ENCODE data around the gene EEIG1. TPM values are rescaled to one million over a fixed set of nuclear protein-coding genes. Genes with fewer than 3 reads are reported as not detected.

EEIG1 gene
- total RNA-seq, 4 donors from 2014 or later = 7.0 to 22.0 (median 16.3) TPM

DNA sequence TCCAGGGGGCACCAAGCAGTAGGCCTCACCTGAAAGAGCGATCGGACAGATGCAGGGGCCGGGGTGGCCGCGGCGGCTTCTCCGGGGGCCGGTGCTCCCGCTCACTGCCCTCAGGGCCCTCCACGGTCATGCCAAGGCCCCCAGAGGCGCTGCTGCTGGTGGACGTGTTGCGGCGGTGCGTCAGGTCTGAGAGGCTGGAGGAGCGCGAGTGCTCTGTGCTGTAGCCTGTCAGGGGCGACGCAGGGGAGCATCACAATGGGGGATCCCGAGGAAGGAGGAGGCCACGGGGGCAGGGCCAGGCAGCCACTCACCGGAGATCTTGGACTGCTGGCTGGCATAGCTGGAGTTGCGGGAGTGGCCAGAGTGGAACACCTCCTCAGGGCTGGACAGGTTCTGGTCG is 35.5 kb downstream of the EEIG1 start:
- WGBS, 2 donors (ENCODE audit: low coverage in 1 of 2) = 69% methylated on average over 3 of the region's 24 CpGs; no CpG with 5 or more reads in 1 of the 2 donors
- Histone ChIP-seq H3K27ac (peak overlapping the region in 2 of 4 donors; percentile 27 to 43), H3K4me1 (peaks cover 0 to 73% (median 7%) of the 10 kb centered on the region in 3 donors), H3K27me3 (no peaks in the 10 kb centered on the region), H3K36me3 (peaks cover 0 to 59% of the 10 kb centered on the region in 2 donors), H3K4me3 (no peak overlapping the region), H3K9me3 (no peaks in the 10 kb centered on the region)
- ATAC-seq = no peak
- no peak for TF ChIP-seq POLR2AphosphoS5 (IDR thresholded peaks at IDR 0.05)
- TF ChIP-seq EP300 (IDR thresholded peaks at IDR 0.05) = no peak
- no peak for TF ChIP-seq POLR2A (IDR thresholded peaks at IDR 0.05)
- TF ChIP-seq, protein P1, sequence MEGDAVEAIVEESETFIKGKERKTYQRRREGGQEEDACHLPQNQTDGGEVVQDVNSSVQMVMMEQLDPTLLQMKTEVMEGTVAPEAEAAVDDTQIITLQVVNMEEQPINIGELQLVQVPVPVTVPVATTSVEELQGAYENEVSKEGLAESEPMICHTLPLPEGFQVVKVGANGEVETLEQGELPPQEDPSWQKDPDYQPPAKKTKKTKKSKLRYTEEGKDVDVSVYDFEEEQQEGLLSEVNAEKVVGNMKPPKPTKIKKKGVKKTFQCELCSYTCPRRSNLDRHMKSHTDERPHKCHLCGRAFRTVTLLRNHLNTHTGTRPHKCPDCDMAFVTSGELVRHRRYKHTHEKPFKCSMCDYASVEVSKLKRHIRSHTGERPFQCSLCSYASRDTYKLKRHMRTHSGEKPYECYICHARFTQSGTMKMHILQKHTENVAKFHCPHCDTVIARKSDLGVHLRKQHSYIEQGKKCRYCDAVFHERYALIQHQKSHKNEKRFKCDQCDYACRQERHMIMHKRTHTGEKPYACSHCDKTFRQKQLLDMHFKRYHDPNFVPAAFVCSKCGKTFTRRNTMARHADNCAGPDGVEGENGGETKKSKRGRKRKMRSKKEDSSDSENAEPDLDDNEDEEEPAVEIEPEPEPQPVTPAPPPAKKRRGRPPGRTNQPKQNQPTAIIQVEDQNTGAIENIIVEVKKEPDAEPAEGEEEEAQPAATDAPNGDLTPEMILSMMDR (IDR thresholded peaks at IDR 0.05) = no peak

GRCh38 chr9:127944586-127945218 is 36.1 kb downstream of the EEIG1 start:
- Histone ChIP-seq H3K27me3 (no peaks in the 10 kb centered on the region), H3K4me1 (peaks cover 0 to 66% (median 7%) of the 10 kb centered on the region in 3 donors), H3K4me3 (no peak overlapping the region), H3K27ac (peak overlapping the region in 2 of 4 donors; percentile 31 to 58), H3K36me3 (peaks cover 0 to 64% of the 10 kb centered on the region in 2 donors), H3K9me3 (no peaks in the 10 kb centered on the region)
- ATAC-seq = no peak
- WGBS, 2 donors (ENCODE audit: low coverage in 1 of 2) = 78 to 89% methylated on average over 7 to 14 of the region's 38 CpGs
- TF ChIP-seq EP300 (IDR thresholded peaks at IDR 0.05) = no peak

- H3K4me3 ChIP-seq = no peak overlapping the region
- ATAC-seq = peak; percentile 81
- H3K9me3 ChIP-seq = no peaks in the 10 kb centered on the region
- H3K36me3 ChIP-seq = peaks cover 0 to 64% of the 10 kb centered on the region in 2 donors
- no peaks in the 10 kb centered on the region for H3K27me3 ChIP-seq
- H3K27ac ChIP-seq = peak overlapping the region in 3 of 4 donors; percentile 28 to 58 (median 31)
- WGBS, 2 donors (ENCODE audit: low coverage in 1 of 2) = no CpG with 5 or more reads among the region's 13 CpGs
- TF ChIP-seq POLR2AphosphoS5 (IDR thresholded peaks at IDR 0.05) (peak; percentile 31), EP300 (IDR thresholded peaks at IDR 0.05) (no peak)
- TF ChIP-seq, protein P1 (IDR thresholded peaks at IDR 0.05) = peak in 3 of 4 experiments; percentile 96 to 97 (median 96)
- H3K4me1 ChIP-seq = peaks cover 0 to 62% (median 7%) of the 10 kb centered on the region in 3 donors
These were observed 37.1 kb downstream of the EEIG1 start for GRCh38 chr9:127943731-127944144.

DNA sequence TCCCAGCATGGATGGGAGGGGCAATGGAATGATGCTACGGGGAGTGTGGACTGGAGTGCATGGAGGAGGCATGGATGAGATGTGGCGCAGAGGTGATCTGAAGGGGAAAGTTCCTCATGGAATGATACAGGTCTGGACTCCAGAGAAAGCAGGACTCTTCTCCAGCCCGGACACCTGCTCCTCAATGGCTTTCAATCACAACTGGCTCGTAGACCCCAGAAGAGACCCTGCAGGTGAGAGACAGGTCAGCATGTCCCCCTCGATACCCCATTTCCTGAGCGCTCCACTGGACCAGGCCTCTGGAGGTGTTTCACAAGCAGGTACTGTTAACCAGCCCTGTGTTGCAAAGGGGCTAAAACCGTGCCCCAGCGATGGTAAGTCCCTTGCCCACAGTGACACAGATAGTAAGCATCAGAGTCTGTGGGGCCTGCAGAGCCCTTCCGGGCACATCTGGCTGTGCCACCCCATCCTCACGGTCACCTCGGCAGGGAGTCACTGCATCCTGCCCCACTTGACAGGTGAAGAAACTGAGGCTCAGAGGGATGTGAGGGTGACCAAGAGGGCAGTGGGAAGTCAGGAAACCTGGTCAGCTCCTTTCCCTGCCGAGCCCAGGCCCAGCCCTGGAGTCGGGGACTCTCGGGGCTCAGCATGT is 37.7 kb downstream of the EEIG1 start:
- H3K27me3 ChIP-seq = no peaks in the 10 kb centered on the region
- H3K36me3 ChIP-seq = peaks cover 0 to 63% of the 10 kb centered on the region in 2 donors
- TF ChIP-seq, protein P1 (IDR thresholded peaks at IDR 0.05) = no peak
- TF ChIP-seq POLR2A (IDR thresholded peaks at IDR 0.05) (no peak), EP300 (IDR thresholded peaks at IDR 0.05) (no peak), POLR2AphosphoS5 (IDR thresholded peaks at IDR 0.05) (no peak)
- no peak overlapping the region for H3K4me3 ChIP-seq
- ATAC-seq = no peak
- H3K27ac ChIP-seq = peak overlapping the region in 3 of 4 donors; percentile 31 to 58 (median 54)
- H3K4me1 ChIP-seq = peaks cover 0 to 62% (median 11%) of the 10 kb centered on the region in 3 donors
- no peaks in the 10 kb centered on the region for H3K9me3 ChIP-seq
- 58 to 71% methylated on average over 2 to 3 of the region's 14 CpGs for WGBS, 2 donors (ENCODE audit: low coverage in 1 of 2)

DNA sequence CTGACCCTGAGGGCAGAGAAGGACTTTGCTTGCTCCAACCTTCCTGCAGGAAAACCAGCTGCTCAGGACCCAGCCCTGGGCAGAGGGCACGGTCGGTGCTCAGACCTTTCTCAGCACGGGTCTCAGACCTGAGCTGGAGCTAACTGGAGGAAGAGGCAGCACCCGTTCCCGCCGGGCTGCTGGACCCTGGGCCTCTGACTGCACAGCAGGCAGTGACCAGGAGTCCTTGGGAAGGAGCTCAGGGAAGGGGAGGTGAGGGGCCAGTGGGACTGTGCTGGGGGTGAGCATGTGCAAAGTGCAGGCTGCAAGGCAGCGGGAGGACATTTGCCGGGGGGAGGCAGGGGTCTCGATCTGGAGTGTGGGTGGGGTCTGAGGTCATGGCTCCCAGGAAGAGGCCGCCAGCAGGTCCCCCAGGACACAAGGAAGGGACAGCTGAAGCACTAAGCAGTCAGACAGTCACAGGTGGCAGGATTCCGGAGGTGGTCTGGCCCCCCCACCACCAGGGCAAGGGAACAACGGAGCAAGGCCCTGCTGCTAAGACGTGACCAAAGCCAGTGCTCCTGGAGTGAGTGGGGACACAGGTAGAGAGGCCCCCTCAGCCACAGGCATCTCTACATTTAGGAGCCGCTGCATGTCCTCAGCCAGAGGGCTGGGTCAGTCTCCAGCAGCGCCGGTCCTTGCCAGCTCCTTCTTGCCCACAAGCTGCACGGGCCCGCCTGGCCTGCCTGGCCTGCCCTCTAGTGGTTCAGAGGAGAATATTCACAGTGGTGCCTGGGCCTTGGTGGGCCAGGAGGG is 38.4 kb downstream of the EEIG1 start:
- ATAC-seq = peak; percentile 53
- Histone ChIP-seq H3K4me3 (no peak overlapping the region), H3K9me3 (no peaks in the 10 kb centered on the region), H3K36me3 (peaks cover 0 to 56% of the 10 kb centered on the region in 2 donors), H3K27me3 (no peaks in the 10 kb centered on the region), H3K4me1 (peaks cover 0 to 61% (median 14%) of the 10 kb centered on the region in 3 donors), H3K27ac (peak overlapping the region in 3 of 4 donors; percentile 54 to 58 (median 55))
- TF ChIP-seq POLR2AphosphoS5 (IDR thresholded peaks at IDR 0.05) = peak; percentile 33
- TF ChIP-seq EP300 (IDR thresholded peaks at IDR 0.05) = no peak
- TF ChIP-seq, protein P1 (IDR thresholded peaks at IDR 0.05) = peak in 3 of 4 experiments; percentile 92 to 94 (median 93)
- 59% methylated on average over 3 of the region's 18 CpGs; no CpG with 5 or more reads in 1 of the 2 donors for WGBS, 2 donors (ENCODE audit: low coverage in 1 of 2)
